ENCODE data around the gene PLA2G4E.

Gene PLA2G4E

GRCh38 chr15:41990691-41991090 lies 30.2 kb downstream of the PLA2G4E start:
- TF ChIP-seq ZNF8 (CRISPR knock-in tag; IDR thresholded peaks at IDR 0.05) (no peak), TCF4 (CRISPR knock-in tag; IDR thresholded peaks at IDR 0.05; ENCODE audit: borderline replicate concordance) (no peak), ZFP30 (CRISPR knock-in tag; IDR thresholded peaks at IDR 0.05) (no peak), PATZ1 (CRISPR knock-in tag; IDR thresholded peaks at IDR 0.05; ENCODE audit: borderline replicate concordance) (no peak), ESRRG (CRISPR knock-in tag; IDR thresholded peaks at IDR 0.05) (no peak), RARB (CRISPR knock-in tag; IDR thresholded peaks at IDR 0.05) (no peak), POU6F1 (CRISPR knock-in tag; IDR thresholded peaks at IDR 0.05; ENCODE audit: borderline replicate concordance, low read depth) (no peak), CREB5 (CRISPR knock-in tag; IDR thresholded peaks at IDR 0.05; ENCODE audit: low read depth) (no peak), CSDC2 (CRISPR knock-in tag; IDR thresholded peaks at IDR 0.05) (no peak), ARNTL (CRISPR knock-in tag; IDR thresholded peaks at IDR 0.05; ENCODE audit: borderline replicate concordance, low read depth) (no peak), ZFP3 (CRISPR knock-in tag; IDR thresholded peaks at IDR 0.05) (no peak)
- no peak for ATAC-seq

GRCh38 chr15:41990243-41990605 lies 30.6 kb downstream of the PLA2G4E start:
- TF ChIP-seq ARNTL (CRISPR knock-in tag; IDR thresholded peaks at IDR 0.05; ENCODE audit: borderline replicate concordance, low read depth) (no peak), ZFP3 (CRISPR knock-in tag; IDR thresholded peaks at IDR 0.05) (no peak), TCF4 (CRISPR knock-in tag; IDR thresholded peaks at IDR 0.05; ENCODE audit: borderline replicate concordance) (no peak), TOX (CRISPR knock-in tag; IDR thresholded peaks at IDR 0.05; ENCODE audit: borderline replicate concordance) (no peak), CREB5 (CRISPR knock-in tag; IDR thresholded peaks at IDR 0.05; ENCODE audit: low read depth) (no peak)
- no peak for ATAC-seq

GRCh38 chr15:41989573-41990242 lies 31.1 kb downstream of the PLA2G4E start:
- no peak for TF ChIP-seq ZFP3 (CRISPR knock-in tag; IDR thresholded peaks at IDR 0.05)
- TF ChIP-seq TCF4 (CRISPR knock-in tag; IDR thresholded peaks at IDR 0.05; ENCODE audit: borderline replicate concordance): no peak
- TF ChIP-seq CSRNP3 (CRISPR knock-in tag; IDR thresholded peaks at IDR 0.05): no peak
- 0 out of 2 replicates have a peak, but pooled peaks have one; percentile 47 for TF ChIP-seq ZNF70 (CRISPR knock-in tag; IDR thresholded peaks at IDR 0.05)
- peak; percentile 98 for ATAC-seq

GRCh38 chr15:41988896-41989572 lies 31.8 kb downstream of the PLA2G4E start:
- ATAC-seq: peak; percentile 8; the same call in 2 of the 3 replicates
- TF ChIP-seq ZNF565 (CRISPR knock-in tag; conservative IDR thresholded peaks at IDR 0.05; ENCODE audit: low read depth) (no peak), BACH2 (CRISPR knock-in tag; IDR thresholded peaks at IDR 0.05; ENCODE audit: borderline replicate concordance) (no peak)

GRCh38 chr15:41987925-41988275 lies 32.9 kb downstream of the PLA2G4E start:
- TF ChIP-seq ISL1 (CRISPR knock-in tag; IDR thresholded peaks at IDR 0.05) (no peak), OSR1 (CRISPR knock-in tag; IDR thresholded peaks at IDR 0.05) (no peak), ZNF70 (CRISPR knock-in tag; IDR thresholded peaks at IDR 0.05) (no peak)

More at GRCh38 chr15:41987925-41988275, 32.9 kb downstream of the PLA2G4E start:
- no peak for ATAC-seq
